NCI-H2196 treated with DMSO at 0.1 percent for 48 hours (cell line): Measurements from ENCODE around the gene CARMIL1.

Experiments
- DNase-seq: peaks from one replicate; lab custom pipeline; 2025; ENCODE audit not compliant: unreplicated experiment; lab: John Stamatoyannopoulos, UW

Gene CARMIL1

GRCh38 chr6:25601800-25602673 lies 322.9 kb downstream of the CARMIL1 start:
- peak; percentile 48 for DNase-seq

- DNase-seq: no peak
Measured at GRCh38 chr6:25602674-25602982, 323.5 kb downstream of the CARMIL1 start.

- DNase-seq: no peak
Measured at GRCh38 chr6:25603251-25603650, 324.1 kb downstream of the CARMIL1 start.

GRCh38 chr6:25606151-25606550 lies 327.0 kb downstream of the CARMIL1 start:
- DNase-seq: no peak

- DNase-seq: no peak
Measured at GRCh38 chr6:25608558-25609174, 329.5 kb downstream of the CARMIL1 start.

- no peak for DNase-seq
Measured at GRCh38 chr6:25612666-25613065, 333.5 kb downstream of the CARMIL1 start.

- DNase-seq: no peak
Measured at GRCh38 chr6:25613415-25613814, 334.2 kb downstream of the CARMIL1 start.

GRCh38 chr6:25614052-25614451 lies 334.9 kb downstream of the CARMIL1 start:
- no peak for DNase-seq

GRCh38 chr6:25615471-25615870 lies 336.3 kb downstream of the CARMIL1 start:
- DNase-seq: no peak

GRCh38 chr6:25617997-25618396 lies 338.8 kb downstream of the CARMIL1 start:
- DNase-seq: no peak

GRCh38 chr6:25619217-25619616 lies 340.0 kb downstream of the CARMIL1 start:
- no peak for DNase-seq

GRCh38 chr6:25620391-25620790 lies 341.2 kb downstream of the CARMIL1 start:
- DNase-seq: no peak

GRCh38 chr6:25623065-25623464 lies 343.9 kb downstream of the CARMIL1 start:
- no peak for DNase-seq

- DNase-seq: no peak
Measured at GRCh38 chr6:25623879-25624278, 344.7 kb downstream of the CARMIL1 start.

- no peak for DNase-seq
Measured at GRCh38 chr6:25627001-25627400, 347.8 kb downstream of the CARMIL1 start.

- DNase-seq: no peak
Measured at GRCh38 chr6:25628471-25629197, 349.5 kb downstream of the CARMIL1 start.

- DNase-seq: no peak
Measured at GRCh38 chr6:25629198-25629576, 350.0 kb downstream of the CARMIL1 start.

GRCh38 chr6:25630508-25631278 lies 351.5 kb downstream of the CARMIL1 start:
- no peak for DNase-seq

GRCh38 chr6:25635886-25636317 lies 356.7 kb downstream of the CARMIL1 start:
- DNase-seq: no peak

GRCh38 chr6:25637211-25637610 lies 358.0 kb downstream of the CARMIL1 start:
- no peak for DNase-seq

- peak; percentile 46 for DNase-seq
Measured at GRCh38 chr6:25637960-25638434, 358.8 kb downstream of the CARMIL1 start.
